ENCODE results near the gene ADIG.

- TF ChIP-seq, protein P1, sequence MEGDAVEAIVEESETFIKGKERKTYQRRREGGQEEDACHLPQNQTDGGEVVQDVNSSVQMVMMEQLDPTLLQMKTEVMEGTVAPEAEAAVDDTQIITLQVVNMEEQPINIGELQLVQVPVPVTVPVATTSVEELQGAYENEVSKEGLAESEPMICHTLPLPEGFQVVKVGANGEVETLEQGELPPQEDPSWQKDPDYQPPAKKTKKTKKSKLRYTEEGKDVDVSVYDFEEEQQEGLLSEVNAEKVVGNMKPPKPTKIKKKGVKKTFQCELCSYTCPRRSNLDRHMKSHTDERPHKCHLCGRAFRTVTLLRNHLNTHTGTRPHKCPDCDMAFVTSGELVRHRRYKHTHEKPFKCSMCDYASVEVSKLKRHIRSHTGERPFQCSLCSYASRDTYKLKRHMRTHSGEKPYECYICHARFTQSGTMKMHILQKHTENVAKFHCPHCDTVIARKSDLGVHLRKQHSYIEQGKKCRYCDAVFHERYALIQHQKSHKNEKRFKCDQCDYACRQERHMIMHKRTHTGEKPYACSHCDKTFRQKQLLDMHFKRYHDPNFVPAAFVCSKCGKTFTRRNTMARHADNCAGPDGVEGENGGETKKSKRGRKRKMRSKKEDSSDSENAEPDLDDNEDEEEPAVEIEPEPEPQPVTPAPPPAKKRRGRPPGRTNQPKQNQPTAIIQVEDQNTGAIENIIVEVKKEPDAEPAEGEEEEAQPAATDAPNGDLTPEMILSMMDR (IDR thresholded peaks at IDR 0.05), result no peak
- TF ChIP-seq POLR2AphosphoS5 (IDR thresholded peaks at IDR 0.05), result no peak
Measured at GRCh38 chr20:38628580-38629470, 47.8 kb downstream of the ADIG start.
